Right renal pelvis (tissue), 4 donors: Measurements from ENCODE around the gene MEIKIN. TPM values are rescaled to one million over a fixed set of nuclear protein-coding genes. Genes with fewer than 3 reads are reported as not detected.

Experiments used
- DNase-seq, 4 donors: peaks; one replicate each; pipeline ENCODE4 v3.0.0-alpha.2; 2013; ENCODE audit warnings: low read depth in 4 of 4, low spot score in 3 of 4, missing footprints in 1 of 4
- polyA plus RNA-seq, 4 donors: library from polyadenylated mRNA; unstranded; fragments of 120-200 nt; gene quantifications; one replicate each; pipeline ENCODE4 v1.2.1, GENCODE V29; 2013; ENCODE audit not compliant: insufficient read length in 4 of 4

MEIKIN gene
- polyA plus RNA-seq, 4 donors: 0.17 TPM; not detected in 3

- no peak for DNase-seq
These were observed 127.3 kb downstream of the MEIKIN start for GRCh38 chr5:131818001-131818724.

- DNase-seq: no peak
These were observed 130.5 kb downstream of the MEIKIN start for GRCh38 chr5:131814990-131815389.

- DNase-seq: no peak
These were observed 132.9 kb downstream of the MEIKIN start for GRCh38 chr5:131812371-131813160.

GRCh38 chr5:131810510-131811249 is 134.8 kb downstream of the MEIKIN start:
- no peak for DNase-seq

- peak; percentile 89 to 93 (median 92) for DNase-seq
These were observed 148.4 kb downstream of the MEIKIN start, which contains the start of gene FNIP1 for GRCh38 chr5:131796793-131797693. TSS of gene FNIP1 (minus strand) at chr5:131797017. CDS start at chr5:131796921, 96 bp downstream.

GRCh38 chr5:131795879-131796792 is 149.3 kb downstream of the MEIKIN start:
- DNase-seq: peak; percentile 20 to 56 (median 28)

GRCh38 chr5:131795228-131795627 is 150.2 kb downstream of the MEIKIN start:
- no peak for DNase-seq

GRCh38 chr5:131794586-131794985 is 150.9 kb downstream of the MEIKIN start:
- no peak for DNase-seq

GRCh38 chr5:131792896-131793295 is 152.6 kb downstream of the MEIKIN start:
- DNase-seq: no peak

- DNase-seq: no peak
These were observed 153.6 kb downstream of the MEIKIN start for GRCh38 chr5:131791866-131792265.

GRCh38 chr5:131790550-131790949 is 154.9 kb downstream of the MEIKIN start:
- DNase-seq: no peak

GRCh38 chr5:131789765-131790164 is 155.7 kb downstream of the MEIKIN start:
- no peak for DNase-seq

GRCh38 chr5:131787736-131788135 is 157.7 kb downstream of the MEIKIN start:
- no peak for DNase-seq

GRCh38 chr5:131786900-131787692 is 158.4 kb downstream of the MEIKIN start:
- DNase-seq: no peak

- no peak for DNase-seq
These were observed 159.4 kb downstream of the MEIKIN start for GRCh38 chr5:131786036-131786435.

- no peak for DNase-seq
These were observed 161.6 kb downstream of the MEIKIN start for GRCh38 chr5:131783874-131784273.

GRCh38 chr5:131783357-131783756 is 162.1 kb downstream of the MEIKIN start:
- DNase-seq: no peak

GRCh38 chr5:131782717-131783116 is 162.7 kb downstream of the MEIKIN start:
- no peak for DNase-seq
